Osteoblast (primary cell): Measurements from ENCODE around the gene DQX1. TPM values are rescaled to one million over a fixed set of nuclear protein-coding genes. Genes with fewer than 3 reads are reported as not detected.

Experiments used
- DNase-seq: peaks from one replicate; pipeline ENCODE4 v3.0.0; 2011; ENCODE audit warnings: low spot score, mixed read lengths; ENCODE audit not compliant: insufficient read length; ENCODE audit errors: missing footprints
- H2AFZ ChIP-seq: 2 replicates; pipeline ENCODE4 v1.6.0; 2011; ENCODE audit warnings: mild to moderate bottlenecking, low read length
- H3K27ac ChIP-seq: 2 replicates; pipeline ENCODE4 v1.5.1; 2011; ENCODE audit warnings: mild to moderate bottlenecking, low read depth, low read length, moderate library complexity
- H3K27me3 ChIP-seq: 2 replicates; pipeline ENCODE4 v1.6.0; 2012; ENCODE audit warnings: mild to moderate bottlenecking, control low read depth, inconsistent platforms, low read length, moderate library complexity; ENCODE audit not compliant: insufficient read depth
- H3K36me3 ChIP-seq: 2 replicates; pipeline ENCODE4 v1.5.1; 2011; ENCODE audit warnings: mild to moderate bottlenecking, low read length, control low read depth, moderate library complexity; ENCODE audit not compliant: insufficient read depth
- H3K4me1 ChIP-seq: 2 replicates; pipeline ENCODE4 v1.5.1; 2011; ENCODE audit warnings: mild to moderate bottlenecking, low read length, control low read depth, moderate library complexity; ENCODE audit not compliant: insufficient read depth
- H3K4me2 ChIP-seq: 2 replicates; pipeline ENCODE4 v1.6.0; 2011; ENCODE audit warnings: mild to moderate bottlenecking, low read length; ENCODE audit not compliant: insufficient read depth
- H3K4me3 ChIP-seq: fragments of 200-600 bp; sonication (generic); 3 replicates; pipeline ENCODE4 v1.5.1; 2012; ENCODE audit warnings: mild to moderate bottlenecking, low read length, inconsistent platforms; ENCODE audit not compliant: insufficient read depth
- H3K79me2 ChIP-seq: 2 replicates; pipeline ENCODE4 v1.6.0; 2012; ENCODE audit warnings: mild to moderate bottlenecking, low read length, control low read depth, inconsistent platforms; ENCODE audit not compliant: insufficient read depth
- H3K9me3 ChIP-seq: 2 replicates; pipeline ENCODE4 v1.5.1; 2011; ENCODE audit warnings: low read depth, low read length, control low read depth
- H4K20me1 ChIP-seq: 2 replicates; pipeline ENCODE4 v1.6.0; 2012; ENCODE audit warnings: mild to moderate bottlenecking, low read length, control low read depth; ENCODE audit not compliant: insufficient read depth
- CTCF ChIP-seq: IDR thresholded peaks from 2 replicates; pipeline ENCODE4 v1.5.1; 2011; ENCODE audit warnings: mild to moderate bottlenecking, low read depth, low read length, moderate library complexity; ENCODE audit errors: extremely low read depth
- total RNA-seq: library from RNA; depleted of rRNA; stranded (reverse); fragments of >200 nt; gene quantifications from 2 replicates; pipeline ENCODE4 v1.2.3, GENCODE V29; 2012

Gene DQX1
- total RNA-seq, 1 donor, result not detected

DNA sequence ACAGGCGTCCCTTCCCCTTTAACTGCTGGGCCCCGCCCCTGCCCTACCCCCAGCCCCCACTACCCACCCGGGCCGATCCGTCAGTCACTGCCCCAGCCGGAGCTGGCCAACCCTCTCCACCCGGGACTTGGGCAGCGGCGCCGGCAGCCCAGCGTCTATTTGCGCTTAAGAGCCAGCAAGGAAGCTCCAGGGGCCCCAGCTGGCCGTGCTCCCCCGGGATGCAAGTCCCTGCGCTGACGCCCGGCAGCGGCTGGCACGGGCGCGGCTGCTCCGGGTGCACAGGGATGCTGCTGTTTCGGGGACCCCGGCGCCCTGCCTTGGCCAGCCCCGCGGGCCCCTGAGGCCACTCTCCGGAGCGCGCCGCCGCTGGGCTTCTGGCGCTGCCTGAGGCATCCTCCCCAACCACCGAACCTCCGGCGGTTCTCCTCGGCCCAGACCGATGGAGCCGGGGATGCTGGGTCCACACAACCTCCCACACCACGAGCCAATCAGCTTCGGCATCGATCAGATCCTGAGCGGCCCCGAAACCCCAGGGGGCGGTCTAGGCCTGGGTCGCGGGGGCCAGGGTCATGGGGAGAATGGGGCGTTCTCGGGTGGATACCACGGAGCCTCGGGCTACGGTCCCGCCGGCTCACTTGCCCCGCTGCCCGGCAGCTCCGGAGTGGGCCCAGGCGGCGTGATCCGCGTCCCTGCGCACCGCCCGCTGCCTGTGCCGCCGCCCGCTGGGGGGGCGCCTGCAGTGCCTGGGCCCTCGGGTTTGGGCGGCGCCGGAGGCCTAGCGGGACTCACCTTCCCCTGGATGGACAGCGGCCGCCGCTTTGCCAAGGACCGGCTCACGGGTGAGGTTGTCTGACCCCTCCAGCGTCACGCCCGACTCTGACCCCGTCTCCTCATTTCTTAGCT is 11.4 kb downstream of the DQX1 start, which contains the start of gene TLX2:
Gene TLX2 (plus strand): TSS at position 83 of the 903 bp plus-strand sequence. CDS start 357 bp downstream, at position 440.
- H3K27ac ChIP-seq, result no peak within 1 kb of the TSS
- no peak within 1 kb of the TSS for H2AFZ ChIP-seq
- no peaks in the 10 kb centered on the region for H3K9me3 ChIP-seq
- no peak within 1 kb of the TSS for H3K4me2 ChIP-seq
- no peaks in the 10 kb centered on the region for H3K36me3 ChIP-seq
- peaks cover 6% of the 10 kb centered on the region for H3K4me1 ChIP-seq
- no peaks in the 10 kb centered on the region for H3K79me2 ChIP-seq
- H3K27me3 ChIP-seq, result peaks cover 86% of the 10 kb centered on the region
- H4K20me1 ChIP-seq, result no peaks in the 10 kb centered on the region
- DNase-seq, result peak; percentile 86
- no peak for TF ChIP-seq CTCF
- no peak within 1 kb of the TSS for H3K4me3 ChIP-seq

DNA sequence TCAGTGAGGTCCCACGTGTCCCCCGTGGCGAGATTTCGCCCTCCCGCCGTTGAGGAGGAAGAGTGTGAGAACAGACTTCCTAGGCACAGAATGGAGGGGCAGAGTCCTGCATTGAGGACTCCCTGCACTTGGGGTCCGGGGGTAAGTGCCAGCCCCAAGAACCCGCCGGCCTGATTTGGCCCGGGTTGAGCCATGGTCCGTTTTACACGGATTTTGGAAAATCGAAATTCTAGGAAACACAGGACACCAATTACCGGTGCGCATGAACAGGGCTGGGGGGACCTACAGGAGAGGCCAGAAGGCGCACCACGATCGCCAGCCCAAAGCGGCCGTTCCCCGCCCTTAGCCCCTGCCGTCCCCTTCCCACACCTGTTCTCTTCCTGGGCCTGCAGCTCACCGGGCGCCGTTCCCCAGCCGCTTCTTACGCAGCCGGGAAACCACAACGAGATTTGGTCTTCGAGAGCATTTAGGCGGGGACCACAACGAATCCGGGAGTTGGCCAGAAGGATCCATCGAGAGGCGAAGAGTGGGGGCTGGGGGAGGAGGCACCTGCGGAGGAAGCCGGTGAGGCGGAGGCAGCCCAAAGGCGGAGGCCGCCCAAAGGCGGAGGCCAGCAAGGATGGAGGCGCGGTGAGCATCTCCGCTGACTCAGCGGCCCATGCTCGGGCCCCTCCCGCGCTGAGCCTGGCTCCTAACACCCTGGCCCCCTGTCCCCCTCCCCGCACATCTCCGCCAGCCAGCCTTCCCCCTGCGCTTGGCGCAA is 12.2 kb downstream of the DQX1 start:
- H3K4me2 ChIP-seq, result no peak overlapping the region
- H3K79me2 ChIP-seq, result no peaks in the 10 kb centered on the region
- no peaks in the 10 kb centered on the region for H3K9me3 ChIP-seq
- H3K27me3 ChIP-seq, result peaks cover 78% of the 10 kb centered on the region
- no peak overlapping the region for H3K4me3 ChIP-seq
- no peak overlapping the region for H2AFZ ChIP-seq
- no peak for TF ChIP-seq CTCF
- H3K4me1 ChIP-seq, result peaks cover 6% of the 10 kb centered on the region
- no peaks in the 10 kb centered on the region for H3K36me3 ChIP-seq
- no peaks in the 10 kb centered on the region for H4K20me1 ChIP-seq
- no peak overlapping the region for H3K27ac ChIP-seq
- DNase-seq, result peak; percentile 90

DNA sequence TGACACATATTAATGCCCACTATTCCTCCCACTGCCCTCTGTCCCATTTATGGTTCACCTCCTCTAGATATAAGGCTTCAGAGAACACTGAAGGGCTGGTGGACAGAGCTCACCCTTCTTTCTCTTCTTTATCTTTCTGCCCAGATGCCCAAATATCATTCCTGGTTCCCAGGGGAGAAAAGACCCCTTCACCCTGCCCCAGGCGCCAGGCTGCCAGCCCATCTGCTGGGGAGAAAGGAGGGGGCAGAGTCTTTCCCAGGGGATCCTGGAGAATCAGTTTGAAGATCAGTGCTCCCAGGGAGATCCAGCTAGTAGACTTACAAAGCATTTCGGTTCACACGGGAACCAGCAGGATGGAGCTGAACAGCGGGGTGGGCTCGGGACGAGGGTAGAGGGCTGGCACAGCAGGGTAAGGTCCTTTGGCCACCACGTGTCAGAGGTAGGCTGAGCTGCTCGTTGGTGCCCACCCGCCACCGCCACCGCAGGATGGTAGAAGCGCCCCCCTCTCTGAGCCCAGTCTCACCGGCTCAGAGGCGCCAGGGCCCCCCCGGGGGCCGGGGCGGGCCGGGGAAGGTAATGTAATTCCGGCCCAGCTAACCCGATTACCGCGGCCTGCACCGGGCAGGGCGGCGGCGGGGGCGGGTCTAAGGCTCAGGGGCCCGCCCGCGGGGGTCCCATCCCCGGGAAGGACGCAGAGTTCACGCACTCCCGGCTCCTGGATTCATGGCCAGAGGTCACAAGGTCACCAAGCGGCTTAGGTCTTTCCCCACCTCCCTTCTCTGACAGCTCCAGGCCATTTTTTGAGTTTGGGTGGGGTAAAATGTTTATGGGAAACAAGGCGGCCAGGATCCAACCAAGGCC is 13.1 kb downstream of the DQX1 start:
- H2AFZ ChIP-seq, result no peak overlapping the region
- H3K4me2 ChIP-seq, result no peak overlapping the region
- H3K27me3 ChIP-seq, result peaks cover 69% of the 10 kb centered on the region

More for the DNA sequence above, 13.1 kb downstream of the DQX1 start:
- Histone ChIP-seq H3K4me1 (peaks cover 13% of the 10 kb centered on the region), H3K79me2 (no peaks in the 10 kb centered on the region), H3K9me3 (no peaks in the 10 kb centered on the region), H3K4me3 (no peak overlapping the region), H3K27ac (no peak overlapping the region), H3K36me3 (no peaks in the 10 kb centered on the region), H4K20me1 (no peaks in the 10 kb centered on the region)
- DNase-seq, result peak; percentile 76
- TF ChIP-seq CTCF, result no peak
